Spleen (tissue), 11 donors: Measurements from ENCODE around the gene ETV7. TPM values are rescaled to one million over a fixed set of nuclear protein-coding genes. Genes with fewer than 3 reads are reported as not detected.
A peak's percentile ranks its signal among the peaks of the same experiment; 100 is the strongest.

Source experiments
- DNase-seq: peaks from one replicate; pipeline ENCODE4 v3.0.0-alpha.2; 2020
- H3K27ac ChIP-seq, 8 donors: fragments of 200-600 bp; sonication (generic) in 7 of 8; 1 replicate in 4 of 8; 2 replicates in 4 of 8; pipeline versions ENCODE4 v1.5.0 to v1.8.0; 2016 to 2021; ENCODE audit warnings: inconsistent platforms in 4 of 8, mild to moderate bottlenecking in 4 of 8, moderate library complexity in 1 of 8
- H3K27me3 ChIP-seq, 7 donors: fragments of 200-600 bp; sonication (generic) in 6 of 7; replicated peaks in 1 of 7; 1 replicate in 4 of 7; 2 replicates in 3 of 7; pipeline versions ENCODE4 v1.5.0 to v1.8.0; 2016 to 2021; ENCODE audit warnings: inconsistent platforms in 3 of 7, mild to moderate bottlenecking in 1 of 7
- H3K36me3 ChIP-seq, 6 donors: fragments of 200-600 bp; sonication (generic) in 5 of 6; 1 replicate in 4 of 6; 2 replicates in 2 of 6; pipeline versions ENCODE4 v1.5.0 to v1.8.0; 2016 to 2021; ENCODE audit warnings: inconsistent platforms in 2 of 6
- H3K4me1 ChIP-seq, 6 donors: fragments of 200-600 bp; sonication (generic) in 5 of 6; 1 replicate in 3 of 6; 2 replicates in 3 of 6; pipeline versions ENCODE4 v1.5.0 to v1.8.0; 2016 to 2021; ENCODE audit warnings: inconsistent platforms in 3 of 6
- H3K4me3 ChIP-seq, 8 donors: fragments of 200-600 bp; sonication (generic) in 7 of 8; 1 replicate in 4 of 8; 2 replicates in 4 of 8; pipeline versions ENCODE4 v1.5.0 to v1.8.0; 2016 to 2021; ENCODE audit warnings: inconsistent platforms in 4 of 8, mild to moderate bottlenecking in 4 of 8, moderate library complexity in 2 of 8
- H3K9me3 ChIP-seq, 8 donors: fragments of 200-600 bp; sonication (generic) in 7 of 8; 1 replicate in 4 of 8; 2 replicates in 4 of 8; pipeline versions ENCODE4 v1.5.0 to v1.8.0; 2016 to 2021; ENCODE audit warnings: inconsistent platforms in 4 of 8
- POLR2A ChIP-seq, 3 donors: fragments of 450-650 bp; IDR thresholded peaks; one replicate each; pipeline ENCODE4 v1.5.1; 2017; ENCODE audit warnings: antibody characterized with exemption in 3 of 3, mild to moderate bottlenecking in 1 of 3
- POLR2AphosphoS5 ChIP-seq, 3 donors: sonication (generic); formaldehyde crosslinking; IDR thresholded peaks; one replicate each; pipeline ENCODE4 v1.5.1; 2017; ENCODE audit warnings: antibody characterized with exemption in 3 of 3
- WGBS, 5 donors: extraction: QIAGEN DNeasy Blood & Tissue Kit in 3 of 5; methylation state at CpG; one replicate each; pipeline versions ENCODE4 v1.1.5 to v1.1.7; 2013 to 2018; 5-methylcytosine and 5-hydroxymethylcytosine counted together
- intact Hi-C: fragments of 100-400 bp; cut with DNase I; formaldehyde crosslinking; loops from one replicate; pipeline ENCODE4 v1.15.0; 2023; ENCODE audit warnings: low total_unique reads
- polyA plus RNA-seq, 3 donors: library from polyadenylated mRNA; stranded (reverse); fragments of 200-250 nt; gene quantifications; one replicate each; pipeline ENCODE4 v1.2.1, GENCODE V29; 2013
- total RNA-seq, 7 donors: library from RNA; depleted of rRNA in 3 of 7; stranded (reverse); fragments of >200 nt in 3 of 7; fragmentation: NEBNext Ultra II Directional in 4 of 7; extraction: Animal tissue kit (Norgen Biotek cat#: 25700) in 4 of 7; gene quantifications; one replicate each; pipeline versions ENCODE4 v1.1.0 to v1.2.1, GENCODE V29; 2016 to 2021
- TF ChIP-seq, protein P1 (sequence below), 11 experiments: fragments of 200-600 bp in 7 of 11; fragments of 450-650 bp in 4 of 11; sonication (generic) in 4 of 11; IDR thresholded peaks in 8 of 11; conservative IDR thresholded peaks in 3 of 11; 1 replicate in 7 of 11; 2 replicates in 4 of 11; pipeline versions ENCODE4 v1.4.0 to v1.8.0; 2016 to 2021; ENCODE audit warnings: antibody characterized with exemption in 11 of 11, inconsistent platforms in 4 of 11, mild to moderate bottlenecking in 1 of 11
- donor health status: healthy with polysubstance abuse.
- donor health status: DM: no; HTN: no; CAD: no; lungs with moderate emphysema.
- donor health status: DM: no; HTN: no; CAD: no.
- donor health status: Bipolar disorder and iron deficiency.
- donor health status: healthy.
- donor health status: DM: no; HTN: no; CAD: no.
- donor health status: DM: yes; HTN: yes; CAD: no.

Gene ETV7
- total and polyA plus RNA-seq, 10 donors = 0.51 to 4.5 (median 2.0) TPM

DNA sequence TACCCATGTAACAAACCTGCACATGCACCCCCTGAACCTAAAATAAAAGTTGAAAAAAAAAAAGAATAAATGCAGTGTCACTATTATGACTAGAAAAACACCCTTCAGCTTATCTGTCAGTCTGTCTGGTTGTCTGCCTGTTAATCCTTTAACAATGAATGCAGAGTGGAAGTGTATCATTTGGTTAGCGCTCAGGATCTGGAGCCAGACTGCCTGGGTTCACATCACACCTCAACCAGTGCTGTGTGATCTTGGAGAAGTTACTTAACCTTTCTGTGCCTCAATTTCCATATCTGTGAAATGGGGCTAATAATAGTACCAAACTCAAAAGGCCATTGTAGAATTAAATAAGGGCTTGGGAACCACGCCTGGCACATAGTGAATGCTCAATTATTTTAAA is 16.8 kb downstream of the ETV7 start:
- Histone ChIP-seq H3K9me3 (no peaks in the 10 kb centered on the region), H3K4me1 (peaks cover 0 to 33% (median 8%) of the 10 kb centered on the region in 6 donors), H3K27ac (no peak overlapping the region), H3K27me3 (no peaks in the 10 kb centered on the region), H3K4me3 (no peak overlapping the region), H3K36me3 (peaks cover 0 to 67% (median 0%) of the 10 kb centered on the region in 6 donors)
- no peak for DNase-seq
- TF ChIP-seq, protein P1, sequence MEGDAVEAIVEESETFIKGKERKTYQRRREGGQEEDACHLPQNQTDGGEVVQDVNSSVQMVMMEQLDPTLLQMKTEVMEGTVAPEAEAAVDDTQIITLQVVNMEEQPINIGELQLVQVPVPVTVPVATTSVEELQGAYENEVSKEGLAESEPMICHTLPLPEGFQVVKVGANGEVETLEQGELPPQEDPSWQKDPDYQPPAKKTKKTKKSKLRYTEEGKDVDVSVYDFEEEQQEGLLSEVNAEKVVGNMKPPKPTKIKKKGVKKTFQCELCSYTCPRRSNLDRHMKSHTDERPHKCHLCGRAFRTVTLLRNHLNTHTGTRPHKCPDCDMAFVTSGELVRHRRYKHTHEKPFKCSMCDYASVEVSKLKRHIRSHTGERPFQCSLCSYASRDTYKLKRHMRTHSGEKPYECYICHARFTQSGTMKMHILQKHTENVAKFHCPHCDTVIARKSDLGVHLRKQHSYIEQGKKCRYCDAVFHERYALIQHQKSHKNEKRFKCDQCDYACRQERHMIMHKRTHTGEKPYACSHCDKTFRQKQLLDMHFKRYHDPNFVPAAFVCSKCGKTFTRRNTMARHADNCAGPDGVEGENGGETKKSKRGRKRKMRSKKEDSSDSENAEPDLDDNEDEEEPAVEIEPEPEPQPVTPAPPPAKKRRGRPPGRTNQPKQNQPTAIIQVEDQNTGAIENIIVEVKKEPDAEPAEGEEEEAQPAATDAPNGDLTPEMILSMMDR (IDR thresholded peaks at IDR 0.05 in 8 of 11, conservative IDR thresholded peaks at IDR 0.05 in 3 of 11) = no peak
- no peak for TF ChIP-seq POLR2AphosphoS5 (IDR thresholded peaks at IDR 0.05)
- no peak for TF ChIP-seq POLR2A (IDR thresholded peaks at IDR 0.05)
- intact Hi-C loops = no loop called here
- 93 to 97% (median 95%) methylated on average over 2 of the region's 2 CpGs for WGBS, 5 donors

DNA sequence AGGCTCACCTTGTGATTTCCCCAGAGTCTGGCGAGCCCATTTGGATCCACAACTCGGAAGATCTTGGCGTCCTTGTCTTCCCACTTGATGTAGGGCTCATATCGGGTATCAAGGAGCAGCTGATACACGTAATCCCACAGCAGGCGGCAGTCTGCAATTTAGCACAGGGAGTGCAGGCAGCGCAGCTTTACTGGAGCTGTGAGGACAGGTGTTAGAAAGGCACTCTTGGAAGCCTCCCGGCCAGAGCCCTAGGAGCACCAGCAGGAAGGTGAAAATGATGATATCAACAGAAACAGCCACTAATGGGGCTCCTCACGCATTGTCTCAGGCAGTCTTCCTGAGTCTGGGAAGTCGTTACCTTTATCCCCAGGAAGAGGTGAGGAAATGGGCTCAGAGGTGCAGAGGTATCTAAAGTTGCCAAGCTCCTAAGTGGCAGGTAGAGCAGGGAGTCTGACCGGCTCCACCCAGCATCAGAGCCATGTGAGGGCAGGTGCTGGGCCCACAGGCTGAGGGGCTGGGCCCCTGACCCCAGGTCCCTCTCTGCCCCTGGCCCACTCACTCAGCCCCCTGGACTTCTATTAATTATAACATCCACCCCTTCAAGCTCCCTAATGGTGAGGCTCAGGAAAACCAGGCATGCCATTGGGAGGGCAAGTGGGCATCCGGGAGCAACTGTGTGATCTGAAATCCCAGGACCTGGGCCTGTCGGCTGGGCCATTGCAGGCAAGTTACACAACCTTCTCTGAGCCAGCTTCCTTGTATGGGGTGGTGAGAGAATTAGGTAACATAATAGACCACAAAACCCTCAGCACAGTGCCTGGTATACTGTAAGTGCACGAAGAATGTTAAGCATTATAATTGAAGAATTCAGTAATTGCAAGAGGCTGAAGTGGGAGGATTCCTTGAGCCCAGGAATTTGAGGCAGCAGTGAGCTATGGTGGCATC is 18.3 kb downstream of the ETV7 start:
- TF ChIP-seq POLR2A (IDR thresholded peaks at IDR 0.05) = no peak
- peak in 1 of 3 donors; percentile 28 for TF ChIP-seq POLR2AphosphoS5 (IDR thresholded peaks at IDR 0.05)
- DNase-seq = peak; percentile 63
- Histone ChIP-seq H3K27ac (peak overlapping the region in 4 of 8 donors; percentile 20 to 78 (median 61)), H3K9me3 (no peaks in the 10 kb centered on the region), H3K36me3 (peaks cover 0 to 67% (median 0%) of the 10 kb centered on the region in 6 donors), H3K4me1 (peaks cover 0 to 46% (median 17%) of the 10 kb centered on the region in 6 donors), H3K4me3 (no peak overlapping the region), H3K27me3 (no peaks in the 10 kb centered on the region)
- WGBS, 5 donors = 72 to 87% (median 79%) methylated on average over 14 of the region's 14 CpGs
- intact Hi-C loops = loop anchor here (10.0 kb wide), 1 partner anchor 344 kb away; the partner anchor contains the start of genes MAPK14 and SLC26A8

DNA sequence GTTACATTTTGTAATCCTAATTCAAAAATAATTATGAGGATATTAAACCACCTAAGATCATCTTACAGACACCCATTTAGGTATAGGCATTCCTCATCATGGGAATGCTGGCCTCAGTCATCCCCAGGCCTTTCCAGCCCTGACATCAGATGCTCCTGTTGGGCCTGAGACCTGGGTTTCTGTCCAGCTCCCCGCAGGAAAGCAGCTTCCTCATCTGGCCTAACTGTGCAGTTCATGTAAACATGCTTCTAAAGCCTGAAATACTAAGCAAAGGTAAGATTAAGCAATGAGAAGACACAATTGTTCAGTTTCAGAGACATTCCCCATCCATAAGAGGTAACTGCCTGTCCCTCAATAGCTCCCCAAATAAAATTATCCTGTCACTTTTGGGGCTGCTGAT is 19.0 kb downstream of the ETV7 start:
- Histone ChIP-seq H3K36me3 (peaks cover 0 to 68% (median 0%) of the 10 kb centered on the region in 6 donors), H3K4me3 (no peak overlapping the region), H3K27me3 (no peaks in the 10 kb centered on the region), H3K27ac (peak overlapping the region in 3 of 8 donors; percentile 59 to 78 (median 63)), H3K4me1 (peaks cover 0 to 46% (median 17%) of the 10 kb centered on the region in 6 donors), H3K9me3 (no peaks in the 10 kb centered on the region)
- no peak for DNase-seq
- no peak for TF ChIP-seq POLR2AphosphoS5 (IDR thresholded peaks at IDR 0.05)
- TF ChIP-seq, protein P1 (IDR thresholded peaks at IDR 0.05 in 8 of 11, conservative IDR thresholded peaks at IDR 0.05 in 3 of 11) = no peak
- 50 to 86% (median 78%) methylated on average over 1 of the region's 1 CpG for WGBS, 5 donors
- intact Hi-C loops = loop anchor here (10.0 kb wide), 1 partner anchor 344 kb away; the partner anchor contains the start of genes MAPK14 and SLC26A8

DNA sequence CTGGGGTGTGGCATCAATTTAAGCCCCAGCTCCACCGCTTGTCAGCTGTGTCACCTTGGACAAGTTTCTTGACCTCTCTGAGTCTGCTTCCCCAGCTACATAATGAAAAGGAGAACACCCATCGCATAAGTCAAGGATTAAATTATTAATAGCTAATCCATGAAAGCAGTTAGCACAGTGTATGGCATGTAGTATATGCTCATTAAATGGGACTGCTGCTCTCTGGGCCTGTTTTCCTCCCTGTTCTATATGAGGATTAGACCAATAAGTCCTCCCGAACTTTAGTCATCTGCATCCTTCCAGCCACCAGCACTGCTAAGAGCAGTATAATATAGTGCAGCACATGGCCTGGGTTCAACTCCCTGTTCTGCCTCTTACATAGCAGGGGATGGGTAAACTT is 19.7 kb downstream of the ETV7 start:
- WGBS, 5 donors = 87 to 95% (median 90%) methylated on average over 3 of the region's 3 CpGs
- intact Hi-C loops = loop anchor here (10.0 kb wide), 1 partner anchor 343 kb away; the partner anchor contains the start of genes MAPK14 and SLC26A8
- no peak overlapping the region for H3K4me3 ChIP-seq
- DNase-seq = no peak
- TF ChIP-seq, protein P1 (IDR thresholded peaks at IDR 0.05 in 8 of 11, conservative IDR thresholded peaks at IDR 0.05 in 3 of 11) = no peak
- TF ChIP-seq POLR2A (IDR thresholded peaks at IDR 0.05) (no peak), POLR2AphosphoS5 (IDR thresholded peaks at IDR 0.05) (no peak)
- H3K4me1 ChIP-seq = peaks cover 0 to 53% (median 17%) of the 10 kb centered on the region in 6 donors
- H3K36me3 ChIP-seq = peaks cover 0 to 64% (median 0%) of the 10 kb centered on the region in 6 donors
- no peak overlapping the region for H3K27ac ChIP-seq
- no peaks in the 10 kb centered on the region for H3K9me3 ChIP-seq
- no peaks in the 10 kb centered on the region for H3K27me3 ChIP-seq
